CD4-positive, CD25-positive, alpha-beta regulatory T cell (primary cell): ENCODE data around the gene RAD51D. TPM values are rescaled to one million over a fixed set of nuclear protein-coding genes. Genes with fewer than 3 reads are reported as not detected.

Experiments used
- ATAC-seq, 2 donors: fragments of 150-1000 bp; cut with Tn5 transposase; one replicate each; pipeline ENCODE4 v1.10.0; 2021; ENCODE audit warnings: low read depth in 2 of 2, moderate number of reproducible peaks in 2 of 2, moderate library complexity in 1 of 2
- DNase-seq, 3 donors: peaks; one replicate each; pipeline versions ENCODE4 v3.0.0 to v3.0.0-alpha.2; 2012 to 2022; ENCODE audit warnings: mixed read lengths in 1 of 3
- H3K27ac ChIP-seq: one replicate; pipeline ENCODE4 v1.7.0; 2013; ENCODE audit warnings: mild to moderate bottlenecking, low read length; ENCODE audit not compliant: insufficient read depth, poor library complexity, severe bottlenecking
- H3K27me3 ChIP-seq: one replicate; pipeline ENCODE4 v1.7.0; 2013; ENCODE audit warnings: low read length; ENCODE audit not compliant: control insufficient read depth, insufficient read depth
- H3K36me3 ChIP-seq: one replicate; pipeline ENCODE4 v1.7.0; 2013; ENCODE audit warnings: mild to moderate bottlenecking, low read length, moderate library complexity; ENCODE audit not compliant: control insufficient read depth, insufficient read depth
- H3K4me1 ChIP-seq: 2 replicates; pipeline ENCODE4 v1.7.0; 2013; ENCODE audit warnings: mild to moderate bottlenecking, low read length; ENCODE audit not compliant: insufficient read depth, control insufficient read depth, poor library complexity, severe bottlenecking
- H3K4me3 ChIP-seq: one replicate; pipeline ENCODE4 v1.7.0; 2013; ENCODE audit warnings: low read depth, mild to moderate bottlenecking, low read length, moderate library complexity
- H3K9me3 ChIP-seq, 2 experiments: 1 replicate in 1 of 2; 2 replicates in 1 of 2; pipeline ENCODE4 v1.7.0; 2013; ENCODE audit warnings: low read length in 2 of 2, mild to moderate bottlenecking in 1 of 2, moderate library complexity in 1 of 2; ENCODE audit not compliant: control insufficient read depth in 2 of 2
- H3K27ac Mint-ChIP-seq, 3 donors: one replicate each; pipeline ENCODE4 v1.8.0; 2020 to 2022; ENCODE audit warnings: mild to moderate bottlenecking in 3 of 3, mixed read lengths in 3 of 3, moderate library complexity in 2 of 3
- H3K27me3 Mint-ChIP-seq: one replicate; pipeline ENCODE4 v1.8.0; 2022; ENCODE audit warnings: mild to moderate bottlenecking, mixed read lengths
- H3K36me3 Mint-ChIP-seq: one replicate; pipeline ENCODE4 v1.8.0; 2020; ENCODE audit warnings: mixed read lengths
- H3K4me1 Mint-ChIP-seq, 4 donors: one replicate each; pipeline ENCODE4 v1.8.0; 2020 to 2022; ENCODE audit warnings: mixed read lengths in 4 of 4, mild to moderate bottlenecking in 1 of 4
- H3K4me3 Mint-ChIP-seq, 4 donors: one replicate each; pipeline ENCODE4 v1.8.0; 2020 to 2022; ENCODE audit warnings: mild to moderate bottlenecking in 4 of 4, mixed read lengths in 4 of 4, moderate library complexity in 3 of 4
- H3K9me3 Mint-ChIP-seq, 7 donors: one replicate each; pipeline ENCODE4 v1.8.0; 2020 to 2022; ENCODE audit warnings: mixed read lengths in 7 of 7, mild to moderate bottlenecking in 3 of 7, moderate library complexity in 2 of 7
- polyA plus RNA-seq, 4 donors: library from polyadenylated mRNA; unstranded; fragments of 300-500 nt; fragmentation: Illumina TruSeq; gene quantifications; one replicate each; pipeline ENCODE4 v1.2.3, GENCODE V29; 2021
- total RNA-seq: library from RNA; stranded (reverse); gene quantifications from one replicate; pipeline ENCODE4 v1.2.3, GENCODE V29; 2022

RAD51D gene
- 11.7 TPM for total RNA-seq
- polyA plus RNA-seq = 10 to 100 TPM in 2 of 4 donors, 1 to 10 TPM in 2; 7.0 to 11.5 (median 10.3) TPM

GRCh38 chr17:35119370-35120165, at the start of gene RAD51D:
TSS of gene RAD51D (minus strand) at chr17:35119860. CDS start at chr17:35119613, 247 bp downstream.
- Mint-ChIP-seq H3K4me3 (peak within 1 kb of the TSS; percentile 89 to 95 (median 90)), H3K27ac (peak within 1 kb of the TSS in 2 of 3 donors; percentile 91 to 94), H3K36me3 (peaks cover 9% of the 10 kb centered on the region), H3K27me3 (no peaks in the 10 kb centered on the region), H3K9me3 (no peaks in the 10 kb centered on the region), H3K4me1 (peaks cover 0 to 43% (median 27%) of the 10 kb centered on the region in 4 donors)
- H3K27me3 ChIP-seq = no peaks in the 10 kb centered on the region
- H3K27ac ChIP-seq = peak within 1 kb of the TSS; percentile 78
- no peaks in the 10 kb centered on the region for H3K9me3 ChIP-seq
- no peaks in the 10 kb centered on the region for H3K36me3 ChIP-seq
- peak; percentile 89 to 91 for ATAC-seq
- peaks cover 33% of the 10 kb centered on the region for H3K4me1 ChIP-seq
- peak within 1 kb of the TSS; percentile 75 for H3K4me3 ChIP-seq
- DNase-seq = peak; percentile 74 to 86 (median 82)

GRCh38 chr17:35167666-35168065, 48.0 kb upstream of the RAD51D start:
- Histone ChIP-seq H3K9me3 (no peaks in the 10 kb centered on the region), H3K27me3 (no peaks in the 10 kb centered on the region), H3K36me3 (no peaks in the 10 kb centered on the region), H3K4me1 (peaks cover 16% of the 10 kb centered on the region), H3K4me3 (no peak overlapping the region), H3K27ac (no peak overlapping the region)
- Mint-ChIP-seq H3K27me3 (no peaks in the 10 kb centered on the region), H3K27ac (peak overlapping the region in 2 of 3 donors; percentile 15 to 44), H3K9me3 (no peaks in the 10 kb centered on the region), H3K4me3 (no peak overlapping the region), H3K4me1 (peaks cover 8 to 41% (median 22%) of the 10 kb centered on the region in 4 donors), H3K36me3 (no peaks in the 10 kb centered on the region)
- DNase-seq = no peak
- no peak for ATAC-seq

- DNase-seq (no peak), ATAC-seq (no peak)
- H3K27me3 ChIP-seq = no peaks in the 10 kb centered on the region
- H3K27ac ChIP-seq = no peak overlapping the region
- no peaks in the 10 kb centered on the region for H3K36me3 ChIP-seq
- Mint-ChIP-seq H3K36me3 (no peaks in the 10 kb centered on the region), H3K4me3 (no peak overlapping the region), H3K4me1 (peaks cover 9 to 41% (median 20%) of the 10 kb centered on the region in 4 donors), H3K27me3 (no peaks in the 10 kb centered on the region), H3K27ac (peak overlapping the region in 1 of 3 donors; percentile 72), H3K9me3 (no peaks in the 10 kb centered on the region)
- peaks cover 16% of the 10 kb centered on the region for H3K4me1 ChIP-seq
- no peaks in the 10 kb centered on the region for H3K9me3 ChIP-seq
- no peak overlapping the region for H3K4me3 ChIP-seq
These were observed 47.4 kb upstream of the RAD51D start for GRCh38 chr17:35167046-35167445.

GRCh38 chr17:35166526-35166925, 46.9 kb upstream of the RAD51D start:
- no peak overlapping the region for H3K4me3 ChIP-seq
- Mint-ChIP-seq H3K36me3 (no peaks in the 10 kb centered on the region), H3K27me3 (no peaks in the 10 kb centered on the region), H3K4me3 (no peak overlapping the region), H3K4me1 (peaks cover 11 to 41% (median 23%) of the 10 kb centered on the region in 4 donors), H3K9me3 (no peaks in the 10 kb centered on the region), H3K27ac (peak overlapping the region in 2 of 3 donors; percentile 57 to 72)
- peaks cover 18% of the 10 kb centered on the region for H3K4me1 ChIP-seq
- no peak overlapping the region for H3K27ac ChIP-seq
- no peak for DNase-seq
- no peak for ATAC-seq
- H3K9me3 ChIP-seq = no peaks in the 10 kb centered on the region
- H3K36me3 ChIP-seq = no peaks in the 10 kb centered on the region
- no peaks in the 10 kb centered on the region for H3K27me3 ChIP-seq

- peaks cover 18 to 53% (median 37%) of the 10 kb centered on the region in 4 donors for H3K4me1 Mint-ChIP-seq
- no peaks in the 10 kb centered on the region for H3K9me3 ChIP-seq
- H3K27ac ChIP-seq = no peak overlapping the region
- H3K9me3 Mint-ChIP-seq = no peaks in the 10 kb centered on the region
- H3K4me3 ChIP-seq = no peak overlapping the region
- H3K27me3 Mint-ChIP-seq = no peaks in the 10 kb centered on the region
- no peak for DNase-seq
- no peaks in the 10 kb centered on the region for H3K27me3 ChIP-seq
- no peak overlapping the region for H3K4me3 Mint-ChIP-seq
- H3K4me1 ChIP-seq = peaks cover 31% of the 10 kb centered on the region
- H3K36me3 ChIP-seq = no peaks in the 10 kb centered on the region
- H3K36me3 Mint-ChIP-seq = no peaks in the 10 kb centered on the region
- H3K27ac Mint-ChIP-seq = peak overlapping the region in 1 of 3 donors; percentile 20
- ATAC-seq = no peak
These were observed 45.1 kb upstream of the RAD51D start for GRCh38 chr17:35164716-35165115.

- Histone ChIP-seq H3K4me1 (peaks cover 31% of the 10 kb centered on the region), H3K4me3 (no peak overlapping the region), H3K27ac (no peak overlapping the region), H3K9me3 (no peaks in the 10 kb centered on the region), H3K27me3 (no peaks in the 10 kb centered on the region), H3K36me3 (no peaks in the 10 kb centered on the region)
- Mint-ChIP-seq H3K36me3 (no peaks in the 10 kb centered on the region), H3K27me3 (no peaks in the 10 kb centered on the region), H3K4me1 (peaks cover 20 to 60% (median 38%) of the 10 kb centered on the region in 4 donors), H3K27ac (peak overlapping the region in 1 of 3 donors; percentile 68), H3K4me3 (peak overlapping the region in 1 of 4 donors; percentile 43), H3K9me3 (no peaks in the 10 kb centered on the region)
- no peak for ATAC-seq
- DNase-seq = no peak
These were observed 44.2 kb upstream of the RAD51D start for GRCh38 chr17:35163886-35164285.

- Histone ChIP-seq H3K36me3 (no peaks in the 10 kb centered on the region), H3K27me3 (no peaks in the 10 kb centered on the region), H3K4me3 (no peak overlapping the region), H3K27ac (peak overlapping the region; percentile 47), H3K9me3 (no peaks in the 10 kb centered on the region), H3K4me1 (peaks cover 31% of the 10 kb centered on the region)
- Mint-ChIP-seq H3K27ac (peak overlapping the region; percentile 69 to 79 (median 79)), H3K27me3 (no peaks in the 10 kb centered on the region), H3K4me1 (peaks cover 20 to 67% (median 39%) of the 10 kb centered on the region in 4 donors), H3K9me3 (no peaks in the 10 kb centered on the region), H3K36me3 (no peaks in the 10 kb centered on the region), H3K4me3 (no peak overlapping the region)
- DNase-seq = no peak
- no peak for ATAC-seq
These were observed 43.1 kb upstream of the RAD51D start for GRCh38 chr17:35162755-35163154.
